BLaER1 treated with 17β-estradiol and CSF1 and Interleukin-3, amounts not matched to agents 10 nM and 100 nM (cell line): ENCODE results near the gene SAMD3.
"Not testable (repeated sequence)": the region's sequence is repeated elsewhere in the genome, so short reads cannot be mapped to it uniquely, and the experiment has no call there.

Source experiments
- H3K27ac ChIP-seq, 11 experiments: shearing (Covaris generic); formaldehyde crosslinking; 2 replicates each; pipeline ENCODE4 v1.8.1; 2022
- H3K27me3 ChIP-seq, 11 experiments: shearing (Covaris generic); formaldehyde crosslinking; 2 replicates each; pipeline ENCODE4 v1.8.1; 2022
- H3K36me3 ChIP-seq, 11 experiments: shearing (Covaris generic); formaldehyde crosslinking; 2 replicates each; pipeline ENCODE4 v1.8.1; 2022
- H3K4me1 ChIP-seq, 10 experiments: shearing (Covaris generic); formaldehyde crosslinking; 2 replicates each; pipeline ENCODE4 v1.8.1; 2022
- H3K4me2 ChIP-seq, 11 experiments: shearing (Covaris generic); formaldehyde crosslinking; 2 replicates each; pipeline ENCODE4 v1.8.1; 2022
- H3K4me3 ChIP-seq, 10 experiments: shearing (Covaris generic); formaldehyde crosslinking; 2 replicates each; pipeline ENCODE4 v1.8.1; 2022
- H3K9ac ChIP-seq, 11 experiments: shearing (Covaris generic); formaldehyde crosslinking; 2 replicates each; pipeline ENCODE4 v1.8.1; 2022
- H3K9me3 ChIP-seq, 11 experiments: shearing (Covaris generic); formaldehyde crosslinking; replicated peaks in 1 of 11; 2 replicates each; pipeline ENCODE4 v1.8.1; 2022
- H4K20me1 ChIP-seq, 11 experiments: shearing (Covaris generic); formaldehyde crosslinking; 2 replicates each; pipeline ENCODE4 v1.8.1; 2022
- Cebpa-rat ChIP-seq, 11 experiments: shearing (Covaris generic); IDR thresholded peaks; 2 replicates each; pipeline ENCODE4 v1.8.1; 2022

SAMD3 gene

DNA sequence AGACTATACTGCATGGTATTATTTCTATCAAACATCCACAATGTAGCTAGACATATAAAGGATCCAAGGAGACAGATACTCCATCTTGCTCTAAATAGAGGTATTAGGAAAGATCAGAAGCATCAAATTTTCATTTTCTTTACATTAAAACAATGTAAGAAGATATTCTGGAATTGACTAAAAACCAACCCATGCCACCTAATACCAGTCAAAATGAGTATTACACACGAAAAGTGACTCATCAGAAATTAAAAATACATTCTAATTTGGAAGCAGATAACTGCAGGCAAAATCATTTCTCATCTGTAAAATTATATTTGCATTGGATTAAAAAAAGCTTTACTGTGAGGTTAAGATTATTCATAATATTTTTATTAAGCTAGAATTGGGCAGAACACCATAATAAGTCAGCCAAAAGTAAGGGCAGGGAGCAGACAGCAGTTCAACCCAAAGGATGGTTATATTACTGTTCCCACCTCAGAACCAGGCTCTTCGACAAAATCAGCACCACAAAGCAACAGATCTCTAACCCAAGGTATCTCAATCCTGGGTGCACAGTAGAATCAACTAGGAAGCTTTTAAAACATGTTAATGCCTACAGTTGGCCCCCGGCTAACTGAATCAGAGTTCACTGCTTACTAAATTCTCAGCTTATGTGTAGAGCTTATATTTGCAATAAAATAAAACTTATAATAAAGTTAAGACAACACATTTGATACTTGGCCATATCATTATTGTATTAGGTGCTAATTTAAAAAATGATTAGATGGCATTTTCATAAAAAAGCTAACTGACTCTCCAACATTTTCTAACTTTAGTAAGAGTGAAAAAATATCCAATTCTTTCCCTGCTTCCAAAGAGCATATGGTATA is 35.2 kb downstream of the SAMD3 start:
- no peak for TF ChIP-seq Cebpa-rat (IDR thresholded peaks at IDR 0.05)
- Histone ChIP-seq H4K20me1 (no peaks in the 10 kb centered on the region), H3K9ac (no peak overlapping the region), H3K4me1 (peaks cover 0 to 6% (median 0%) of the 10 kb centered on the region in 10 experiments; a peak in 2 of 20 replicates), H3K27me3 (no peaks in the 10 kb centered on the region), H3K36me3 (no peaks in the 10 kb centered on the region), H3K27ac (no peak overlapping the region), H3K4me3 (no peak overlapping the region), H3K4me2 (no peak overlapping the region), H3K9me3 (peaks cover 0 to 12% (median 0%) of the 10 kb centered on the region in 11 experiments; a peak in 4 of 22 replicates)

- Histone ChIP-seq H4K20me1 (no peaks in the 10 kb centered on the region), H3K27ac (no peak overlapping the region), H3K4me2 (no peak overlapping the region), H3K4me3 (no peak overlapping the region), H3K9ac (no peak overlapping the region), H3K36me3 (no peaks in the 10 kb centered on the region), H3K9me3 (peaks cover 0 to 3% (median 0%) of the 10 kb centered on the region in 11 experiments; a peak in 1 of 22 replicates), H3K27me3 (no peaks in the 10 kb centered on the region), H3K4me1 (no peaks in the 10 kb centered on the region)
- TF ChIP-seq Cebpa-rat (IDR thresholded peaks at IDR 0.05) = no peak
Observed at GRCh38 chr6:130185658-130186057, 37.1 kb downstream of the SAMD3 start.

DNA sequence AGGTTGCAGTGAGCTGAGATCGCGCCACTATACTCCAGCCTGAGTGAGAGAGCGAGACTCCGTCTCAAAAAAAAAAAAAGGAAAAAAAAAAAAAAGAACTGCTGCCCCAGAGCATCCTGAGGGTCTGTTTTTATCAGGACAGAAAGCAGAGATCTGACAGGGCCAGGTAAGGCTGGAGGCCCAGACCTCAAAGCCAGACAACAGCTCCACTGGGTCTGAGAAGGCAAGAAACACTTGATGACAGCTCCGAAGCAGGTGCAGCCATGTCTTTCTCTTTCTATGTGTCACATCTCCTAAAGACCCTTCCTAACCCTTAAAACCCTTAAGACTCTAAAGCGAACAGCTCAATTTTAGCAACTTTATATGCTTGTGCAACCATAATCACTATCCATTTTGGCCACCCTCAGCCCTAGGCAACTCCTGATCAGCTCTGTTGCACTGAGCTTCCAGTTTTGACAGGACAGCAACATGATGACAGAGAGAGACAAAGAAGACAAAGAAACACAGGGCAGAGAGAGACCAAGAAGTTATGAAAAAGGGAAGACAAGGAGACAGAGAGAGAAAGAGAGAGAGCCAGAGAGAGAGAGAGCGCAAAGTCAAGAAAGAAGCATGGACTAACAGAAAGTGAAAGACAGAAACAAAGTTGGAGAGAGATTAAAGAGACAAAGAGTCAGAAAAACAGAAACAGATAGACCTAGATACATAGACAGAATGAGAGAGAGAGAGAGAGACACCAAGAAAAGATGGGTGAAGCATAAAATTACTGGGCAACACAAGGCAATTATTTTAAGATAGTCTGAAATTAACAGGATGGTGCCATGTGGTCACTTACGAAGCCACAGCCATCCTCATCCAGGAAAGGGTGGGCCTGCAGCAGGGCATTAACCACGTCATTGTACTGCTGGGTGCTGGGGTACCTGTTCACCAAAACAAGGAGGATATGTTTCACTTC is 39.2 kb downstream of the SAMD3 start:
- Histone ChIP-seq H3K4me1 (no peaks in the 10 kb centered on the region), H3K27me3 (no peaks in the 10 kb centered on the region), H4K20me1 (no peaks in the 10 kb centered on the region), H3K9ac (no peak overlapping the region), H3K27ac (no peak overlapping the region), H3K4me2 (0 out of 22 replicates have a peak overlapping the region, but pooled peaks of 2 of the 11 experiments have one; percentile 6 to 18), H3K36me3 (no peaks in the 10 kb centered on the region), H3K9me3 (peaks cover 0 to 3% (median 0%) of the 10 kb centered on the region in 11 experiments; a peak in 1 of 22 replicates), H3K4me3 (no peak overlapping the region)
- no peak for TF ChIP-seq Cebpa-rat (IDR thresholded peaks at IDR 0.05)

DNA sequence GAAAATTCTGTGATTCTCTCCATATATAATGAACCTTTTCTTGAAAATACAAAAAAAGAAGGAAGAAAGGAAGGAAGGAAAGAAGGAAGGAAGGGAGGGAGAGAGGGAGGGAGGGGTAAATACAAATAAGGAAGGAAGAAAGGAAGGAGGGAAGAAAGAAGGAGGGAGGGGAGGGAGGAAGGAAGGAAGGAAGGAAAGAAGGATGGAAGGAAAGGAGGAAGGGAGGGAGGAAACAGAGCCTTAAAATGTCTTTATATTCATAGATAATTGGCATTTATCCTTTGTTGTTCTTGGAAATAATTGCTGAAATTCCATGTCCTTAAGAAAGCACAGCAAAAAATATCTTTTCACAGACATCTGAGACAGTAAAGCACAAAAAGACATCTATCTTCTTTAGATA is 40.3 kb downstream of the SAMD3 start:
- Histone ChIP-seq H3K4me3 (no peak overlapping the region), H3K36me3 (no peaks in the 10 kb centered on the region), H3K4me2 (no peak overlapping the region), H3K9me3 (peaks cover 0 to 3% (median 0%) of the 10 kb centered on the region in 11 experiments; a peak in 1 of 22 replicates), H3K27ac (no peak overlapping the region), H3K27me3 (no peaks in the 10 kb centered on the region), H4K20me1 (no peaks in the 10 kb centered on the region), H3K9ac (no peak overlapping the region), H3K4me1 (peaks cover 0 to 6% (median 0%) of the 10 kb centered on the region in 10 experiments; a peak in 4 of 20 replicates)
- TF ChIP-seq Cebpa-rat (IDR thresholded peaks at IDR 0.05) = no peak

- Histone ChIP-seq H4K20me1 (no peaks in the 10 kb centered on the region), H3K27me3 (no peaks in the 10 kb centered on the region), H3K4me3 (no peak overlapping the region), H3K4me1 (peaks cover 0 to 7% (median 0%) of the 10 kb centered on the region in 10 experiments; a peak in 4 of 20 replicates), H3K27ac (no peak overlapping the region), H3K36me3 (no peaks in the 10 kb centered on the region), H3K9ac (no peak overlapping the region), H3K4me2 (no peak overlapping the region), H3K9me3 (peaks cover 0 to 7% (median under 1%) of the 10 kb centered on the region in 11 experiments; a peak in 8 of 22 replicates)
- no peak for TF ChIP-seq Cebpa-rat (IDR thresholded peaks at IDR 0.05)
Observed at GRCh38 chr6:130178692-130179091, 44.1 kb downstream of the SAMD3 start.

DNA sequence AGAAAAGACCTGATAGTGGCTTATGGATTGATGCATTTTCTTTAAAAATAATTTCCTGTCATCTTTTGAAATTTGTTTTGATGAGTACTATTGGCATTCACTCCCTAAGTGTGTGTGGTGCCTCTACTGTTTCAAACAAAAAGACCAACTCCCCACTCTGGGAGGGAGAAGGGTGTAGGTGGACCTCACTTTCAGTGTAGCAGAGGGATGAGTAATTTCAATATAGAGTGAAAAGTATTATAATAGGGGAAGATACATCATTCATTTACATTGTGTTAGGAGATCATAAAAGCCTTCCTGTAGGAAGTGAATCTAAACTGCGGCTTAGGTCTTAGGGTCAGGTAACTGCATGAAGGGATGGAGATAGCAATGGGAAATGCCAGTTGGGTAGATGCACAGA is 46.4 kb downstream of the SAMD3 start:
- TF ChIP-seq Cebpa-rat (IDR thresholded peaks at IDR 0.05) = no peak

DNA sequence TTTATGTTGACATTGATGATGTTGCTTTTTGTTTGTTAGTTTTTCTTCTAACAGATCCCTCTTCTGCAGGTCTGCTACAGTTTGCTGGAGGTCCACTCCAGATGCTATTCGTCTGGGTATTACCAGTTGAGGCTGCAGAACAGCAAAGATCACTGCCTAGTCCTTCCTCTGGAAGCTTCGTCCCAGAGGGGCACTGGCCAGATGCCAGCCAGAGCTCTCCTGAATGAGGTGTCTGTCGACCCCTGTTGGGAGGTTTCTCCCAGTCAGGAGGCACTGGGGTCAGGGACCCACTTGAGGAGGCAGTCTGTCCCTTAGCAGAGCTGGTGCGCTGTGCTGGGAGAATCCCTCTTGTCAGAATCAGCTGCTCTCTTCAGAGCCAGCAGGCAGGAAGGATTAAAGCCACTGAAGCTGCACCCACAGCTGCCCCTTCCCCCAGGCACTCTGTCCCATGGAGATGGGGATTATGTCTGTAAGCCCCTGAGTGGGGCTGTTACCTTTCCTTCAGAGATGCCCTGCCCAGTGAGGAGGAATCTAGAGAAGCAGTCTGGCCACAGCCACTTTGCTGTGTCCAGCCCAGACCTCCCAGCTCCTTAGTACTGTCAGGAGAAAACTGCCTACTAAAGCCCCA is 49.3 kb downstream of the SAMD3 start:
- not testable (repeated sequence) for H3K4me3 ChIP-seq, H3K4me2 ChIP-seq, H3K4me1 ChIP-seq, H3K27me3 ChIP-seq, H4K20me1 ChIP-seq, H3K36me3 ChIP-seq, H3K9ac ChIP-seq, H3K27ac ChIP-seq
- peaks cover 3 to 38% (median 23%) of the 10 kb centered on the region in 11 experiments; a peak in 18 of 22 replicates for H3K9me3 ChIP-seq

More for the DNA sequence above, 46.4 kb downstream of the SAMD3 start:
- H3K27me3 ChIP-seq = no peaks in the 10 kb centered on the region
- no peak overlapping the region for H3K4me2 ChIP-seq
- no peak overlapping the region for H3K4me3 ChIP-seq
- no peak overlapping the region for H3K27ac ChIP-seq
- H4K20me1 ChIP-seq = no peaks in the 10 kb centered on the region
- peaks cover 3 to 29% (median 18%) of the 10 kb centered on the region in 11 experiments; a peak in 19 of 22 replicates for H3K9me3 ChIP-seq
- H3K4me1 ChIP-seq = peaks cover 0 to 7% (median 0%) of the 10 kb centered on the region in 10 experiments; a peak in 4 of 20 replicates
- H3K9ac ChIP-seq = no peak overlapping the region
- H3K36me3 ChIP-seq = no peaks in the 10 kb centered on the region

GRCh38 chr6:130170160-130170559 is 52.6 kb downstream of the SAMD3 start:
- H3K4me2 ChIP-seq, H3K9ac ChIP-seq, H3K4me3 ChIP-seq: not testable (repeated sequence)

More at GRCh38 chr6:130170160-130170559, 52.6 kb downstream of the SAMD3 start:
- H4K20me1 ChIP-seq, H3K27ac ChIP-seq, H3K4me1 ChIP-seq, H3K27me3 ChIP-seq, H3K36me3 ChIP-seq: not testable (repeated sequence)
- H3K9me3 ChIP-seq = peaks cover 3 to 38% (median 23%) of the 10 kb centered on the region in 11 experiments; a peak in 18 of 22 replicates
